Ascending aorta (tissue), 2 donors: ENCODE results near the gene NUDT14. TPM values are rescaled to one million over a fixed set of nuclear protein-coding genes. Genes with fewer than 3 reads are reported as not detected.

Experiments
- DNase-seq, 2 donors: peaks; one replicate each; pipeline ENCODE4 v3.0.0-alpha.2; 2019; ENCODE audit warnings: low spot score in 2 of 2
- H3K27ac ChIP-seq, 2 donors: fragments of 200-600 bp; sonication (generic); one replicate each; pipeline ENCODE4 v1.5.1; 2016 to 2017; ENCODE audit warnings: mild to moderate bottlenecking in 1 of 2
- H3K27me3 ChIP-seq: fragments of 200-600 bp; sonication (generic); one replicate; pipeline ENCODE4 v1.5.1; 2017
- H3K36me3 ChIP-seq, 2 donors: fragments of 200-600 bp; sonication (generic); one replicate each; pipeline ENCODE4 v1.5.1; 2016
- H3K4me1 ChIP-seq, 2 donors: fragments of 200-600 bp; sonication (generic); one replicate each; pipeline ENCODE4 v1.5.1; 2016 to 2017; ENCODE audit warnings: mild to moderate bottlenecking in 1 of 2
- H3K4me3 ChIP-seq, 2 donors: fragments of 200-600 bp; sonication (generic); one replicate each; pipeline ENCODE4 v1.5.1; 2016 to 2017; ENCODE audit warnings: mild to moderate bottlenecking in 1 of 2
- H3K9me3 ChIP-seq, 2 donors: fragments of 200-600 bp; sonication (generic); one replicate each; pipeline ENCODE4 v1.5.1; 2016
- CTCF ChIP-seq, 3 experiments: fragments of 200-600 bp in 2 of 3; fragments of 450-650 bp in 1 of 3; sonication (generic) in 2 of 3; IDR thresholded peaks; one replicate each; pipeline ENCODE4 v1.5.1; 2016 to 2019; ENCODE audit warnings: antibody characterized with exemption in 3 of 3, mild to moderate bottlenecking in 1 of 3, moderate library complexity in 1 of 3
- intact Hi-C: fragments of 100-400 bp; cut with DNase I; formaldehyde crosslinking; loops from one replicate; pipeline ENCODE4 v1.15.1; 2023
- total RNA-seq: library from RNA; depleted of rRNA; stranded (reverse); fragments of >200 nt; gene quantifications from one replicate; pipeline ENCODE4 v1.1.0, GENCODE V29; 2016

NUDT14 gene
- total RNA-seq, 1 donor from 2014 or later: 1.5 TPM

- H3K4me1 ChIP-seq: no peaks in the 10 kb centered on the region
- peaks cover 0 to 5% of the 10 kb centered on the region in 2 donors for H3K9me3 ChIP-seq
- intact Hi-C loops: no loop called here
- H3K27ac ChIP-seq: no peak overlapping the region
- H3K4me3 ChIP-seq: no peak overlapping the region
- no peaks in the 10 kb centered on the region for H3K36me3 ChIP-seq
- no peak for DNase-seq
- TF ChIP-seq CTCF (IDR thresholded peaks at IDR 0.05): no peak
- no peaks in the 10 kb centered on the region for H3K27me3 ChIP-seq
Measured at GRCh38 chr14:105187935-105188524, 6.9 kb upstream of the NUDT14 start.

- H3K36me3 ChIP-seq: no peaks in the 10 kb centered on the region
- no peaks in the 10 kb centered on the region for H3K4me1 ChIP-seq
- intact Hi-C loops: no loop called here
- H3K4me3 ChIP-seq: no peak overlapping the region
- peaks cover 0 to 5% of the 10 kb centered on the region in 2 donors for H3K9me3 ChIP-seq
- H3K27ac ChIP-seq: no peak overlapping the region
- no peaks in the 10 kb centered on the region for H3K27me3 ChIP-seq
- no peak for TF ChIP-seq CTCF (IDR thresholded peaks at IDR 0.05)
- DNase-seq: no peak
Measured at GRCh38 chr14:105187116-105187515, 6.0 kb upstream of the NUDT14 start.

GRCh38 chr14:105185973-105186372 is 4.9 kb upstream of the NUDT14 start:
- intact Hi-C loops: no loop called here
- H3K9me3 ChIP-seq: peaks cover 0 to 5% of the 10 kb centered on the region in 2 donors
- no peak overlapping the region for H3K4me3 ChIP-seq
- H3K4me1 ChIP-seq: no peaks in the 10 kb centered on the region
- no peak for TF ChIP-seq CTCF (IDR thresholded peaks at IDR 0.05)
- DNase-seq: no peak
- H3K36me3 ChIP-seq: no peaks in the 10 kb centered on the region
- H3K27ac ChIP-seq: no peak overlapping the region
- H3K27me3 ChIP-seq: no peaks in the 10 kb centered on the region

DNA sequence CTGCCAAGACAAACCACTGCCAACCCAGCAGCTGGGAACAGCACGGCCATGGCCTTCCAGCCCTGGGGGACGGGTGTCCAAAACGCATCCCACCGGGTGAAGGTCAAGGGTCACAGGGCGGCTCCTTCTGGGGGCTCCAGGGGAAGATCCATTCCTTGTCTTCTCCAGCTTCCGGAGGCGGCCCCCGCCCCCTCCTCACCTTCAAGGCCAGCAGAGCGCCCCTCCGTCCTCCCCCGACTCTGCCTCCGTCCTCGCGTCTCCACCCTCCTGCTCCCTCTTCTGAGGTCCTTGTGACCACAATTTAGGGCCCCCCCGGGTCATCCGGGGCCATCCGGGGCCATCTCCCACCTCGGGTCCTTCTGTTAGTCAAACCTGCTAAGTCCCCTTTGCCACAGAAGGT is 3.9 kb upstream of the NUDT14 start:
- TF ChIP-seq CTCF (IDR thresholded peaks at IDR 0.05): no peak
- intact Hi-C loops: no loop called here
- DNase-seq: no peak
- Histone ChIP-seq H3K27me3 (no peaks in the 10 kb centered on the region), H3K9me3 (peaks cover 0 to 5% of the 10 kb centered on the region in 2 donors), H3K36me3 (no peaks in the 10 kb centered on the region), H3K27ac (no peak overlapping the region), H3K4me3 (no peak overlapping the region), H3K4me1 (no peaks in the 10 kb centered on the region)

DNA sequence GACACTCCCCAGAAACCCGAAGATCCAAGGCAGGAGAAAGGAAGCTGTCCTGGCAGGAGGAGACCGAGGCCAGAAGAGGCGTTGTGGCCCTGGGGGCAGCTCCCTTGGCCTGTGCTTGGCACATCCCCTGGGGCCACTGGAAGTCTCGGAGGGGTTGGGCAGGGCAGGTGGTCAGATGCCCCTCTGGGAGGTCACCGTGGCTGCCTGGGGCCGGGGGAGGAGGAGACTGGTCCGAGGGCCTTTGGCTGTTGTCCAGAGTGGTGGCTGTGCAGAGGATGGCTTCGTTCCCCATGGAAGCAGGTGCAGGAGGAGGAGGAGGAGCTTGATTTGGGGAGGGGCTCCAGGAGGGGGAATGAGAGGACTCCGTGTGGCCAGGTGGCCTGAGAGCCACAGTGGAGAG is 3.3 kb upstream of the NUDT14 start:
- H3K27ac ChIP-seq: no peak overlapping the region

More for the DNA sequence above, 3.3 kb upstream of the NUDT14 start:
- no peak for TF ChIP-seq CTCF (IDR thresholded peaks at IDR 0.05)
- intact Hi-C loops: no loop called here
- H3K36me3 ChIP-seq: no peaks in the 10 kb centered on the region
- H3K9me3 ChIP-seq: peaks cover 0 to 5% of the 10 kb centered on the region in 2 donors
- H3K27me3 ChIP-seq: no peaks in the 10 kb centered on the region
- DNase-seq: no peak
- H3K4me1 ChIP-seq: no peaks in the 10 kb centered on the region
- H3K4me3 ChIP-seq: no peak overlapping the region
